ENCODE data around the gene MYOZ2.
"Not testable (repeated sequence)": the region's sequence is repeated elsewhere in the genome, so short reads cannot be mapped to it uniquely, and the experiment has no call there.

MYOZ2 gene

DNA sequence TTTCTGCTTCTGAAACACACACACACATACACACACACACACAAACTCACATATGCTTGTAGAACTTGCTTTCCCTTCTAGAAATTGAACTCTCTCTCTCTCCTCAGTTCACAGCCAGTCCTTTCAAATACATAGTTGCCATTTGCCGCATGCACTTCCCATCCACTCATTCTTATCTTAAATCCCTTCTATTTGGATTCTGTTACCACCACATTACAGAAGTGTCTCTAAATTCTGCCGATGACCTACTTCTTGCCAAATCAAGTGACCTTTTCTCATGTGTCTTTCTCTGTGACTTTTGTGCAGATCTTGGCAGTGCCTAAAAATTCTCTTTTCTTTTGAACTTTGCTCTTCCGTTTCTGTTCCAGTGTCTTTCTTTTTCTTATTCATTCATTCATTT, 7.5 kb upstream of the MYOZ2 start:
- no peaks in the 10 kb centered on the region for H3K27me3 ChIP-seq (ENCODE audit: insufficient read depth, low read length)
- no peak overlapping the region for H3K4me3 ChIP-seq (ENCODE audit: low read depth, low read length)
- no peak overlapping the region for H2AFZ ChIP-seq (ENCODE audit: low read length, unreplicated experiment)
- peaks cover 39% of the 10 kb centered on the region for H3K4me1 ChIP-seq (ENCODE audit: control insufficient read depth, insufficient read depth, low read length, unreplicated experiment)
- no peak overlapping the region for H3K27ac ChIP-seq (ENCODE audit: low read depth, low read length)
- H3K36me3 ChIP-seq (ENCODE audit: insufficient read depth, low read length): no peaks in the 10 kb centered on the region
- no peaks in the 10 kb centered on the region for H3K79me2 ChIP-seq (ENCODE audit: control insufficient read depth, insufficient read depth, low read length, unreplicated experiment)

DNA sequence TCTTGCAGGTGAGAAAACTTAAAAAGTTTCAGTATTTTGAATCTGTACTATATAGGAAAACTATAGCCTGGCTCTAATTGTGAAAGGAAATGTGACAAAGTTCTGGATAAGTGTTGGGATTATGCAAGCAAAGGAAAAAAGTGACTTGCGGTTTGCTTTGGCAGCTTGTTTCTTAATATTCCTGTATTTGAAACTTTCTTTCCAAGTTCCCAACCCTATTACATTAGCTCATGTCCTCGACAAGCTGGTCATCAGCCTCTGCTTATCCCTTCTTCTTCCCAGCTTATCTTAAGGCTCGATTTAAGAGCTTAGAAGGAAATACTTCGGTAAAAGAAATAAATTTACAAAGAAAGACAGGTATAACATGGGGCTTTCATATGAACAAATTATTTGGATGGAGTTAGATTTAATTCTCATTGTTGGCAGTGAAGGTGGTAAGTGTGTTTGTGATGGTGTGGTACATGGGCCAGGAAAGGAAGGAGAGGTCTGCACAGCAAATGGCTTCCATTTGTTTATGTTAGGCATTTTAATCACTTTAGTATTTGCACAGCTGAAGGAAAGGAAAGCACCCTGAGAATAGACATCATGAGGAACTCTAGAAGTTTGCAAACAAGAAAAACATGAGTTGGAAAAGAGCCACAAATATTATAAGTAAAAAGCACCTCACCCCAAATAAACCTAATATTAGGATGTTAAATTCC, 5.1 kb upstream of the MYOZ2 start:
- Histone ChIP-seq H3K4me1 (ENCODE audit: control insufficient read depth, insufficient read depth, low read length, unreplicated experiment) (peaks cover 31% of the 10 kb centered on the region), H3K79me2 (ENCODE audit: control insufficient read depth, insufficient read depth, low read length, unreplicated experiment) (no peaks in the 10 kb centered on the region), H2AFZ (ENCODE audit: low read length, unreplicated experiment) (peak overlapping the region; percentile 55), H3K27me3 (ENCODE audit: insufficient read depth, low read length) (no peaks in the 10 kb centered on the region), H3K27ac (ENCODE audit: low read depth, low read length) (peak overlapping the region; percentile 37), H3K36me3 (ENCODE audit: insufficient read depth, low read length) (no peaks in the 10 kb centered on the region), H3K4me3 (ENCODE audit: low read depth, low read length) (no peak overlapping the region)

GRCh38 chr4:119131164-119131563, 4.5 kb upstream of the MYOZ2 start:
- Histone ChIP-seq H3K27ac (ENCODE audit: low read depth, low read length) (no peak overlapping the region; the same call in 1 of the 2 replicates), H3K79me2 (ENCODE audit: control insufficient read depth, insufficient read depth, low read length, unreplicated experiment) (no peaks in the 10 kb centered on the region), H2AFZ (ENCODE audit: low read length, unreplicated experiment) (peak overlapping the region; percentile 50), H3K4me1 (ENCODE audit: control insufficient read depth, insufficient read depth, low read length, unreplicated experiment) (peaks cover 37% of the 10 kb centered on the region), H3K36me3 (ENCODE audit: insufficient read depth, low read length) (no peaks in the 10 kb centered on the region), H3K4me3 (ENCODE audit: low read depth, low read length) (no peak overlapping the region), H3K27me3 (ENCODE audit: insufficient read depth, low read length) (no peaks in the 10 kb centered on the region)

DNA sequence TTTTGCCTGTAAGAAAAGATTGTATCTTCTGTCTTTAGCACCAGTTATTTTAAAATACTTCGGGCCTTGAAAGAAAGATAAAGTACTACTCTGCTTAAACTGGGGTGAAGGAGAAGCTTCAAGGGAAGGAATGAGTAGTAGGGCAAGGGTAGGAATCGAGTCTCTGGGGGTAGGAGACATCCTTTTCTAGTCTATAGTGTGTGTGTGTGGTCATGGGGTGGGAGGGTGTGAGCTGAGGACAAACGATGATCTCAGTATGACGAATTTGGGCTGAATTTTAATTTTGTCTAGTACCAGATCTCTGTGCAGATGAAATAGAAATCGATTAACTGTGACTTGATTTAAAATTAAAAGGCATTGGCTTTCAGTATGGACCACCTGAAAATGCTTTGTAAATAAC, 3.3 kb upstream of the MYOZ2 start:
- H3K36me3 ChIP-seq (ENCODE audit: insufficient read depth, low read length): no peaks in the 10 kb centered on the region
- peak overlapping the region; percentile 74 for H3K27ac ChIP-seq (ENCODE audit: low read depth, low read length)
- no peaks in the 10 kb centered on the region for H3K79me2 ChIP-seq (ENCODE audit: control insufficient read depth, insufficient read depth, low read length, unreplicated experiment)
- no peaks in the 10 kb centered on the region for H3K27me3 ChIP-seq (ENCODE audit: insufficient read depth, low read length)
- peak overlapping the region; percentile 23; the same call in 1 of the 2 replicates for H3K4me3 ChIP-seq (ENCODE audit: low read depth, low read length)
- peak overlapping the region; percentile 87 for H2AFZ ChIP-seq (ENCODE audit: low read length, unreplicated experiment)
- H3K4me1 ChIP-seq (ENCODE audit: control insufficient read depth, insufficient read depth, low read length, unreplicated experiment): peaks cover 45% of the 10 kb centered on the region

GRCh38 chr4:119136546-119136945, 914 bp downstream of the MYOZ2 start:
- Histone ChIP-seq H3K4me3 (ENCODE audit: low read depth, low read length) (no peak overlapping the region), H3K36me3 (ENCODE audit: insufficient read depth, low read length) (no peaks in the 10 kb centered on the region), H3K4me1 (ENCODE audit: control insufficient read depth, insufficient read depth, low read length, unreplicated experiment) (peaks cover 57% of the 10 kb centered on the region), H3K27ac (ENCODE audit: low read depth, low read length) (no peak overlapping the region), H3K27me3 (ENCODE audit: insufficient read depth, low read length) (no peaks in the 10 kb centered on the region), H3K79me2 (ENCODE audit: control insufficient read depth, insufficient read depth, low read length, unreplicated experiment) (no peaks in the 10 kb centered on the region), H2AFZ (ENCODE audit: low read length, unreplicated experiment) (peak overlapping the region; percentile 9)

- Histone ChIP-seq H3K4me3 (ENCODE audit: low read depth, low read length) (no peak overlapping the region), H3K27ac (ENCODE audit: low read depth, low read length) (no peak overlapping the region), H3K36me3 (ENCODE audit: insufficient read depth, low read length) (no peaks in the 10 kb centered on the region), H3K27me3 (ENCODE audit: insufficient read depth, low read length) (no peaks in the 10 kb centered on the region), H3K4me1 (ENCODE audit: control insufficient read depth, insufficient read depth, low read length, unreplicated experiment) (peaks cover 43% of the 10 kb centered on the region), H2AFZ (ENCODE audit: low read length, unreplicated experiment) (peak overlapping the region; percentile 55), H3K79me2 (ENCODE audit: control insufficient read depth, insufficient read depth, low read length, unreplicated experiment) (no peaks in the 10 kb centered on the region)
These were observed 2.4 kb downstream of the MYOZ2 start for GRCh38 chr4:119138046-119138445.

- Histone ChIP-seq H2AFZ (ENCODE audit: low read length, unreplicated experiment) (peak overlapping the region; percentile 76), H3K27ac (ENCODE audit: low read depth, low read length) (peak overlapping the region; percentile 6; the same call in 1 of the 2 replicates), H3K79me2 (ENCODE audit: control insufficient read depth, insufficient read depth, low read length, unreplicated experiment) (no peaks in the 10 kb centered on the region), H3K27me3 (ENCODE audit: insufficient read depth, low read length) (no peaks in the 10 kb centered on the region), H3K4me1 (ENCODE audit: control insufficient read depth, insufficient read depth, low read length, unreplicated experiment) (peaks cover 43% of the 10 kb centered on the region), H3K4me3 (ENCODE audit: low read depth, low read length) (no peak overlapping the region; the same call in 1 of the 2 replicates), H3K36me3 (ENCODE audit: insufficient read depth, low read length) (no peaks in the 10 kb centered on the region)
These were observed 3.7 kb downstream of the MYOZ2 start for GRCh38 chr4:119139311-119139710.

DNA sequence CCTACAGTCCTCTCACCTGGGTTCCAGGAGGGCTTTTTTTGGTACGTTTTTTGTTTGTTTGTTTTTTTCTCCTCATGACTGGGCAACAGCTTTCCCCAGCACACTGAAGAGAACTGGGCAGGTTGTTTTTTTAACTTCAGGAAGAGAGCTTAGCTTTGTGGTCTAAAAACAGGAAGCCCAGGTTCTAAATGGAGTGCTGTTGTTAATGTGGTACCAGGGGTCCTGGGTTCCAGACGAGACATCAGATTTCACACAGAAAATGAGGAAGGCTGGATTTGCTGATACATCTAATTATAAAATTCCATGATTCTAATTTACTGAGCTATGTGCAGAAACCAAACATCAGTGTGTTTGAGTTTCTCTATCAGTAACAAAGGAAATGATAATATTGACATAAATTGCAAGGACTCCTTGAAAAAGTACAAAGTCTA, 4.2 kb downstream of the MYOZ2 start:
- peaks cover 43% of the 10 kb centered on the region for H3K4me1 ChIP-seq (ENCODE audit: control insufficient read depth, insufficient read depth, low read length, unreplicated experiment)
- H3K27ac ChIP-seq (ENCODE audit: low read depth, low read length): peak overlapping the region; percentile 6; the same call in 1 of the 2 replicates
- no peaks in the 10 kb centered on the region for H3K27me3 ChIP-seq (ENCODE audit: insufficient read depth, low read length)
- no peak overlapping the region for H3K4me3 ChIP-seq (ENCODE audit: low read depth, low read length)
- peak overlapping the region; percentile 76 for H2AFZ ChIP-seq (ENCODE audit: low read length, unreplicated experiment)
- no peaks in the 10 kb centered on the region for H3K79me2 ChIP-seq (ENCODE audit: control insufficient read depth, insufficient read depth, low read length, unreplicated experiment)
- no peaks in the 10 kb centered on the region for H3K36me3 ChIP-seq (ENCODE audit: insufficient read depth, low read length)

- H3K4me1 ChIP-seq (ENCODE audit: control insufficient read depth, insufficient read depth, low read length, unreplicated experiment): peaks cover 32% of the 10 kb centered on the region
- not testable (repeated sequence) for H3K79me2 ChIP-seq (ENCODE audit: control insufficient read depth, insufficient read depth, low read length, unreplicated experiment); H3K27ac ChIP-seq (ENCODE audit: low read depth, low read length); H3K36me3 ChIP-seq (ENCODE audit: insufficient read depth, low read length); H3K27me3 ChIP-seq (ENCODE audit: insufficient read depth, low read length); H3K4me3 ChIP-seq (ENCODE audit: low read depth, low read length); H2AFZ ChIP-seq (ENCODE audit: low read length, unreplicated experiment)
These were observed 5.7 kb downstream of the MYOZ2 start for GRCh38 chr4:119141283-119141682.

DNA sequence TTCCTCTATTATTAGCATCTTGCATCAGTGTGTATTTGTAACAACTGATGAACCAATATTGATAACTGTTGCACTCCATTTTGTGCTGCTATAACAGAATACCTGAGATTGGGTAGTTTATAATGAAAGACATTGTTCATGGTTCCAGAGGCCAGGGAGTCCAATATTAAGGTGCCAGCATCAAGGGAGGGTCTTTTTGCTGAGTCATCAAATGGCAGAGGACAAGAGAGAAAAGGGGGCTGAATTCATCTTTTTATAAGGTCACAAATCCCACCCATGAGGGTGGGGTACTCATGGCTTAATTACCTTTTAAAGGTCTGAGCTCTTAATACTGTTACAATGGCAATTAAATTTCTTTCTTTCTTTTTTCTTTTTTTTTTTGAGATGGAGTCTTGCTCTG, 7.2 kb downstream of the MYOZ2 start:
- Histone ChIP-seq H3K4me3 (ENCODE audit: low read depth, low read length) (no peak overlapping the region), H3K79me2 (ENCODE audit: control insufficient read depth, insufficient read depth, low read length, unreplicated experiment) (no peaks in the 10 kb centered on the region), H3K27ac (ENCODE audit: low read depth, low read length) (no peak overlapping the region), H2AFZ (ENCODE audit: low read length, unreplicated experiment) (no peak overlapping the region), H3K27me3 (ENCODE audit: insufficient read depth, low read length) (no peaks in the 10 kb centered on the region), H3K4me1 (ENCODE audit: control insufficient read depth, insufficient read depth, low read length, unreplicated experiment) (peaks cover 21% of the 10 kb centered on the region), H3K36me3 (ENCODE audit: insufficient read depth, low read length) (no peaks in the 10 kb centered on the region)

- H3K79me2 ChIP-seq (ENCODE audit: control insufficient read depth, insufficient read depth, low read length, unreplicated experiment): not testable (repeated sequence)
These were observed 7.7 kb downstream of the MYOZ2 start for GRCh38 chr4:119143341-119143740.

More at GRCh38 chr4:119143341-119143740, 7.7 kb downstream of the MYOZ2 start:
- not testable (repeated sequence) for H3K36me3 ChIP-seq (ENCODE audit: insufficient read depth, low read length); H2AFZ ChIP-seq (ENCODE audit: low read length, unreplicated experiment); H3K4me3 ChIP-seq (ENCODE audit: low read depth, low read length); H3K27ac ChIP-seq (ENCODE audit: low read depth, low read length); H3K27me3 ChIP-seq (ENCODE audit: insufficient read depth, low read length)
- peaks cover 17% of the 10 kb centered on the region for H3K4me1 ChIP-seq (ENCODE audit: control insufficient read depth, insufficient read depth, low read length, unreplicated experiment)
